GM12872 (cell line): ENCODE data around the gene HIGD1A.

Experiments
- TF ChIP-seq, protein P1 (sequence below): IDR thresholded peaks from 3 replicates; pipeline ENCODE4 v1.5.1; 2011; ENCODE audit warnings: low read depth, mild to moderate bottlenecking, low read length, moderate library complexity; ENCODE audit not compliant: insufficient read depth

HIGD1A gene

DNA sequence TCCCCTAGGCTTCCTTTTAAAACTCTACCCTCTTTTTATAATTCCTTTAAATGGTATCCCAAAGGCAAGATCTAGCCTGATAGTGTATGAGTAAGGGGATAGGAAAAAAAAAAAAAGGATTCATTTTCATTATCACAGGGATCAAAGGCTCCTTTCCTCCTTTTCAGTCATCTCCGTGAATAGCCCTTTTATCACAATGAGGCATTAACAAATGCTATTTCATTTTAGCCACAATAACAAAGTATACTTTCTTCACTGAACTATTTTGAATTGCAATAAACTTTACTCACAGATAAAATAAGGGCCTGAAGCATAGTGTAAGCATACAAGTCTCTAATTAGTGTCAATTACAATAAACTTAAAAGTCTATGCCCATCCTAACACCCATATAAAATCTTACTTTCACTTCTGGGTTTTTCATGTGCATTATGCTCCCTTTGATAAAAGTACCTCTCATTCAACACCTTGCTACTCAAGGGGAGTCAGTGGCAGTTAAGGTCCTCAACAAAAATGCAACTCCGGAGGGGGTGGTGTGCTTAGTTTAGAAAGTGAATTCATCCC lies 8.6 kb downstream of the HIGD1A start:
- TF ChIP-seq, protein P1, sequence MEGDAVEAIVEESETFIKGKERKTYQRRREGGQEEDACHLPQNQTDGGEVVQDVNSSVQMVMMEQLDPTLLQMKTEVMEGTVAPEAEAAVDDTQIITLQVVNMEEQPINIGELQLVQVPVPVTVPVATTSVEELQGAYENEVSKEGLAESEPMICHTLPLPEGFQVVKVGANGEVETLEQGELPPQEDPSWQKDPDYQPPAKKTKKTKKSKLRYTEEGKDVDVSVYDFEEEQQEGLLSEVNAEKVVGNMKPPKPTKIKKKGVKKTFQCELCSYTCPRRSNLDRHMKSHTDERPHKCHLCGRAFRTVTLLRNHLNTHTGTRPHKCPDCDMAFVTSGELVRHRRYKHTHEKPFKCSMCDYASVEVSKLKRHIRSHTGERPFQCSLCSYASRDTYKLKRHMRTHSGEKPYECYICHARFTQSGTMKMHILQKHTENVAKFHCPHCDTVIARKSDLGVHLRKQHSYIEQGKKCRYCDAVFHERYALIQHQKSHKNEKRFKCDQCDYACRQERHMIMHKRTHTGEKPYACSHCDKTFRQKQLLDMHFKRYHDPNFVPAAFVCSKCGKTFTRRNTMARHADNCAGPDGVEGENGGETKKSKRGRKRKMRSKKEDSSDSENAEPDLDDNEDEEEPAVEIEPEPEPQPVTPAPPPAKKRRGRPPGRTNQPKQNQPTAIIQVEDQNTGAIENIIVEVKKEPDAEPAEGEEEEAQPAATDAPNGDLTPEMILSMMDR: no peak

DNA sequence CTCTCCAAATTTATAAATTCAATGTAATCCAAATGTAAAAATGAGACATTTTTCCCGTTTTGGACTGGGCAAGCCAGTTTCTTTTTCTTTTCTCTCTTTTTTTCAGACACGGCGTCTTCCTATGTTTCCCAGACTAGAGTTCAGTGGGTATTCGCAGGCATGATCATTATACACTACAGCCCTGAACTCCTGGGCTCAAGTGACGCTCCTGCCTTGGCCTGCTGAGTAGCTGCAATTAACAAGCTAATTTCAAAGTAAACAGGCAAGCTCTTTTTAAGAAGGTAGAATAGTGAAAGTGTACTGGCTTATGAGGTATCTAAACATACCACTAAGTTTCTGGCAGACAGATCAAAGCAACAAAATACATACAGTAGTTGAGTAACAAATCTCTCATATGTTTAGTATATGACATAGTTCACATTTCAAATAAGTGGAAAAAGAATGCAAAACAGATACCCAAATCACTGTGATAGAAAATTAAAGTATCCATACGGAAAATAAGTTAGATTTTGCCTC lies 13.5 kb downstream of the HIGD1A start:
- TF ChIP-seq, protein P1: no peak

DNA sequence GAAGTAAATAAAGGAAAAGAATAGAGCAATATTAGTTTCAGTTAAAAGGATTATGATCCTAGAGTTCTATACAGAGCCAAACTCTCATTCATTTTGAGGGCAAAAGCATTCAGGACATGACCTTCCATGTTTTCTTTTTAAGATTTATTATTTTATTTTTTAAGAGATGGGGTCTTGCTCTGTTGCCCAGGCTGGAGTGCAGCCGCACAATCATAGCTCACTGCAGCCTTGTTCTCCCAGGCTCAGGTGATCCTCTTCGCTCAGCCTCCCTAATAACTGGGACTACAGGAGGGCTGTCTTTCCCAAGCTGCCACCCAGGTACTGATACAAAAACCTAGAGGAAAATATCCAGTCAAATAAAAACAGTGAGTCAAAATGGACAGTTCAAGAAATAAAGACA lies 17.7 kb downstream of the HIGD1A start:
- TF ChIP-seq, protein P1: no peak

DNA sequence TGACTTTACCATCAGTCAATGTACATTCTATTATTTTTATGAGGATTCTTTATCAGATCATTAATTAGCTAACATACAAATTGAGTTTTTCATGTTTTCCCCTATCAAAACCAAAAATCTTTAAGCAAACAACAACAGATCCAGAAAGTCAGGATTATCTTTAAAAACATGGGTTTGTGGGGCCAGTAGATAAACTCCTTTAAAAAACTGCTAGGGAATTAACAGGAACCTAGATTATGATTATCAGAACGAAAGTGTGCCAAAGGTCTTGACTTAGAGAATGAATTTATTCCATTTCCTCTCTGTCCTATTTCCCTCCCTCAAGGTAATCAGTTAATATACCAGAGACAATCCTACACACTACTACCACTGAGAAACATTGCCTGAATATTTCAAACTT lies 18.1 kb downstream of the HIGD1A start:
- TF ChIP-seq, protein P1: no peak

DNA sequence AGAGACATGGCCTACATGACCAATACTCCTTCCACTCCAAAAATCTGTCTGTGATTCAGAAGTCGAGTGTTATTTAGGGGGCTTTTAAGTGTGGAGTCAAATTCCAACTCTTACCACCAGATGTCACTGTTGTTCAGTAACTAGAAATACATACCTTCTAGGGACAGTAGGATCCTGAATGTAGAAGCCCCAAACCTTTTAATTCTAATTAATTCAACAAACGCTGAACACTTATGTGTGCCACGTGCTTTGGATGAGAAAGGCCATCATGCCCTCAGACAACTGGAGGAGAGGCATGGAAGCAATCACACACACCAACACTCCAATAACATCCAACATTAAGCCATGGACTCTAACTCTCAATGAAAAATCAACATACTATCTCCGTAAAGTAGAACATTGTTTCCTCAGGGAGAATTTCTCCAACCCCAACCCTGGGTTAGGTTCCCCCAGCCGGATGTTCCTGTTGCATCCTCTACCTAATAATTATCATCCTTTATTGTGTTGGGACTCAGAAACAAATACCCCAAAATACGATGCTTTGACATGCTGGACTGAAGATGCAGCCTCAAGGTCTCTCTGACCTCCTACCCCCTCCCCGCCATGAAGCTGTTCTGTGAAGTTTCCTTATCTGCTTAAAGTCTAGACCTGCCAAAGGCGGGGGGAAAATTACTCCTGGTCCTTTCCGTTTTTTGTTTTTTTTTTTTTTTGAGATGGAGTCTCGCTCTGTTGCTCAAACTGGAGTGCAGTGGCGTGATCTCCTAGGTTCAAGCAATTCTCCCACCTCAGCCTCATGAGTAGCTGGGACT lies 23.2 kb downstream of the HIGD1A start:
- TF ChIP-seq, protein P1: peak; percentile 71

DNA sequence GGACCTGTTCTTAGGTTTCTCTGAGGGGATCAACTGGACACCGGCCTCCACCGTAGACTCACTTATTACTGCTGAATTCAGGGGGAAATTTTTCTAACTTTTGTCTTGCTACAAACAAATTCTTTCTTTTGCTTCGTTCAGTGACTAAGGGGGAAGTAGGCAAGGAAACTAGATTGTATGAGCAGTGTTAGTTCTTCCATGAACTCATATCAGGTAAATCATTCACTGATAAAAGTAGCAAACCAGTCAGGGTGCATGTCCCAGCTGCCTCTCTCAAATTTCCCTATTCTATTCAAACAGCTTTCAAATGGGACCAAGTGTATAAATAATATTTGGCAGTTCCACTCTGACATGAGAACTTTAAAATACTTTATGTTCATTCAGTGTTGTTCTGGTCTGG lies 23.9 kb downstream of the HIGD1A start:
- TF ChIP-seq, protein P1: no peak

DNA sequence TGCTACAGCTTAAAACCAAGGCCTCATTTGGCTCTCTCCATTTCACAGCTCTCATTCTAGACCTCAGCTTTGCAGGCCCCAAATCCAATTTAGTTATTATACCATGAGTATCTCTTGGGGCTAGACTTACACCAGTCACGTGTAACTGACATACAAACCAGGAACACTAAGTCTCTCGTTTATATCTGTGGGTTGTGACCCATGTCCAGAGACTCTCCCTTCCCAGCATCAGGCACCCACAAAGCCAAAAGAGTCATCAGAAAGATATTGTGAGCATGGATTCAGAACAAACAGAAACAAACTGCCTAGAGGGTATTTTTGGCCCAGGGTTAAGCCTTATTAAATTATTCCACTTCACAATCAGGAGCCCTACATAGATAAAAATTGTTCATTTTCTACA lies 25.6 kb downstream of the HIGD1A start:
- TF ChIP-seq, protein P1: no peak
